ENCODE results near the gene CHRNE. TPM values are rescaled to one million over a fixed set of nuclear protein-coding genes. Genes with fewer than 3 reads are reported as not detected.
A peak's percentile ranks its signal among the peaks of the same experiment; 100 is the strongest.

Gene CHRNE
- total RNA-seq, 4 donors from 2014 or later, result 0.50 to 3.6 (median 1.5) TPM

DNA sequence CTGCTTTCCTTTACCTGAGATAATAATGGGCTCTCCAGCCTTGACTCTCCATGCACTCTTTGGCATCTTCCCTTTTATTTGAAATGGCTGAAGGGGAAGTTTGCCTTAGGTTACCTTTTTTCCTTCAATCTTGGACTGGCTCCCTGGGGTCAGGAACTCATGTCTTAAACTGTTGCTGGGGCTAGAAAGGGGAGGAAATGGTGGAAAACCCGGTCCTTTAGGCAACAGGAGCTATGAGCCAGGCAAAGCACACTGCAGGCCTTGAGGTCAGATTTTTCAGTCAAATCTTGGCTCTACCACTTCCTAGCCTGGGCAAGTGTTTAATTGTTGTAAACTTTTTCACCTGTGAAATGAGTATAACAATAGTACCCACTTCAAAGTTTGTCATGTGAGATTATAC lies 39.6 kb downstream of the CHRNE start:
- DNase-seq (ENCODE audit: low spot score) (no peak), ATAC-seq (ENCODE audit: low FRiP score) (no peak)
- TF ChIP-seq, protein P1, sequence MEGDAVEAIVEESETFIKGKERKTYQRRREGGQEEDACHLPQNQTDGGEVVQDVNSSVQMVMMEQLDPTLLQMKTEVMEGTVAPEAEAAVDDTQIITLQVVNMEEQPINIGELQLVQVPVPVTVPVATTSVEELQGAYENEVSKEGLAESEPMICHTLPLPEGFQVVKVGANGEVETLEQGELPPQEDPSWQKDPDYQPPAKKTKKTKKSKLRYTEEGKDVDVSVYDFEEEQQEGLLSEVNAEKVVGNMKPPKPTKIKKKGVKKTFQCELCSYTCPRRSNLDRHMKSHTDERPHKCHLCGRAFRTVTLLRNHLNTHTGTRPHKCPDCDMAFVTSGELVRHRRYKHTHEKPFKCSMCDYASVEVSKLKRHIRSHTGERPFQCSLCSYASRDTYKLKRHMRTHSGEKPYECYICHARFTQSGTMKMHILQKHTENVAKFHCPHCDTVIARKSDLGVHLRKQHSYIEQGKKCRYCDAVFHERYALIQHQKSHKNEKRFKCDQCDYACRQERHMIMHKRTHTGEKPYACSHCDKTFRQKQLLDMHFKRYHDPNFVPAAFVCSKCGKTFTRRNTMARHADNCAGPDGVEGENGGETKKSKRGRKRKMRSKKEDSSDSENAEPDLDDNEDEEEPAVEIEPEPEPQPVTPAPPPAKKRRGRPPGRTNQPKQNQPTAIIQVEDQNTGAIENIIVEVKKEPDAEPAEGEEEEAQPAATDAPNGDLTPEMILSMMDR (IDR thresholded peaks at IDR 0.05), result no peak

GRCh38 chr17:4862720-4863119 lies 40.2 kb downstream of the CHRNE start:
- ATAC-seq (ENCODE audit: low FRiP score) (no peak), DNase-seq (ENCODE audit: low spot score) (no peak)
- TF ChIP-seq, protein P1 (IDR thresholded peaks at IDR 0.05), result no peak

DNA sequence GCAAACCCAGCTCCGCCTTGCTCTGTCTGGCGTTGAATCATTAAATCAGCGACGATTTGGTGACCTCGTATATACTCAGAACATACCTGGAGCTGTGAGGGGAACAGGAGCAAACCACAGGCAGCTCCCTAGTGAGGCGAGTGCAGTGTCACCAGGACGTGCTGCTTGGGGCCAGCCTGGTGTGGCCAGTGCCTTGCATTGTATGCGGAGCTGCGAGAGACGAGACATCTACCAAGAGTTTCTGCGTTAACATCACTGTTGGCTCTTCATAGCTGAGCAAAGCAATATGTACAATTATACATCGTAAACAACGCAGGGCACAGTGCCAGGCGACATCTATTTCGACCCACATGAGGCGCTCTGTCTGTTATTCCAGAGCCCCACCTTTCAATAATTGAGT lies 41.8 kb downstream of the CHRNE start:
- TF ChIP-seq, protein P1 (IDR thresholded peaks at IDR 0.05), result no peak
- ATAC-seq (ENCODE audit: low FRiP score) (no peak), DNase-seq (ENCODE audit: low spot score) (no peak)

- DNase-seq (ENCODE audit: low spot score) (no peak), ATAC-seq (ENCODE audit: low FRiP score) (no peak)
- TF ChIP-seq, protein P1 (IDR thresholded peaks at IDR 0.05), result no peak
Measured at GRCh38 chr17:4860651-4861050, 42.2 kb downstream of the CHRNE start.

GRCh38 chr17:4859816-4860625 lies 42.9 kb downstream of the CHRNE start:
- TF ChIP-seq, protein P1 (IDR thresholded peaks at IDR 0.05), result no peak
- ATAC-seq (ENCODE audit: low FRiP score), result no peak
- no peak for DNase-seq (ENCODE audit: low spot score)

- ATAC-seq (ENCODE audit: low FRiP score) (peak; percentile 67), DNase-seq (ENCODE audit: low spot score) (no peak)
- TF ChIP-seq, protein P1 (IDR thresholded peaks at IDR 0.05), result no peak
Measured at GRCh38 chr17:4858882-4859260, 44.0 kb downstream of the CHRNE start.

Measured in omental fat pad (tissue), 4 donors.